ENCODE data around the gene CCDC138. TPM values are rescaled to one million over a fixed set of nuclear protein-coding genes. Genes with fewer than 3 reads are reported as not detected.

CCDC138 gene
- total RNA-seq, 2 experiments from 2014 or later = 21.5 to 28.1 TPM

GRCh38 chr2:108810993-108811957 lies 24.7 kb downstream of the CCDC138 start:
- H2AFZ ChIP-seq (ENCODE audit: low read length) = no peak overlapping the region
- no peak overlapping the region for H3K4me3 ChIP-seq (ENCODE audit: low read depth, low read length, poor library complexity, severe bottlenecking)
- DNase-seq (ENCODE audit: low spot score) = no peak
- no peak overlapping the region for H3K27ac ChIP-seq (ENCODE audit: low read depth, low read length, poor library complexity, severe bottlenecking)
- H3K36me3 ChIP-seq (ENCODE audit: insufficient read depth, low read length) = peaks cover 93% of the 10 kb centered on the region
- peaks cover 38% of the 10 kb centered on the region; the same call in 1 of the 2 replicates for H3K79me2 ChIP-seq (ENCODE audit: insufficient read depth, low read depth, low read length)
- H3K4me2 ChIP-seq (ENCODE audit: low read length) = no peak overlapping the region
- no peaks in the 10 kb centered on the region for H3K9me2 ChIP-seq (ENCODE audit: insufficient read depth, low read length)
- CTCF ChIA-PET (ENCODE audit: unreplicated experiment) = no interaction called here
- no peaks in the 10 kb centered on the region for H4K20me1 ChIP-seq (ENCODE audit: insufficient read depth, low read length)
- H3K4me1 ChIP-seq (ENCODE audit: insufficient read depth, low read length, poor library complexity, severe bottlenecking) = no peaks in the 10 kb centered on the region
- POLR2A ChIA-PET = interaction anchor here (0.6 kb wide), 1 partner anchor 12 kb away, joined by 3 read pairs; no protein-coding TSS in a partner anchor
- peaks cover 28% of the 10 kb centered on the region for H3K9me3 ChIP-seq (ENCODE audit: low read length)
- BruUV-seq (replicated peaks) = no TSS peak
- no peak for TF ChIP-seq EZH2phosphoT487 (IDR thresholded peaks at IDR 0.05; ENCODE audit: borderline replicate concordance, low read depth, low read length)
- TF ChIP-seq CTCF (conservative IDR thresholded peaks at IDR 0.05; ENCODE audit: low read length) = no peak
- intact Hi-C loops (cut with micrococcal nuclease; ENCODE audit: unreplicated experiment) = no loop called here

- Histone ChIP-seq H3K4me2 (ENCODE audit: low read length) (no peak overlapping the region), H3K4me1 (ENCODE audit: insufficient read depth, low read length, poor library complexity, severe bottlenecking) (no peaks in the 10 kb centered on the region), H3K4me3 (ENCODE audit: low read depth, low read length, poor library complexity, severe bottlenecking) (no peak overlapping the region), H3K9me3 (ENCODE audit: low read length) (peaks cover 20% of the 10 kb centered on the region), H3K79me2 (ENCODE audit: insufficient read depth, low read depth, low read length) (peaks cover 31% of the 10 kb centered on the region; the same call in 1 of the 2 replicates), H2AFZ (ENCODE audit: low read length) (no peak overlapping the region), H3K36me3 (ENCODE audit: insufficient read depth, low read length) (peaks cover 93% of the 10 kb centered on the region), H3K27ac (ENCODE audit: low read depth, low read length, poor library complexity, severe bottlenecking) (no peak overlapping the region), H4K20me1 (ENCODE audit: insufficient read depth, low read length) (no peaks in the 10 kb centered on the region), H3K9me2 (ENCODE audit: insufficient read depth, low read length) (no peaks in the 10 kb centered on the region)
- intact Hi-C loops (cut with micrococcal nuclease; ENCODE audit: unreplicated experiment) = no loop called here
- ChIA-PET CTCF (ENCODE audit: unreplicated experiment) (no interaction called here), POLR2A (no interaction called here)
- no TSS peak for BruUV-seq (replicated peaks)
- DNase-seq (ENCODE audit: low spot score) = no peak
- no peak for TF ChIP-seq EZH2phosphoT487 (IDR thresholded peaks at IDR 0.05; ENCODE audit: borderline replicate concordance, low read depth, low read length)
- TF ChIP-seq CTCF (conservative IDR thresholded peaks at IDR 0.05; ENCODE audit: low read length) = no peak
Measured at GRCh38 chr2:108813732-108814131, 27.2 kb downstream of the CCDC138 start.

GRCh38 chr2:108820482-108820881 lies 33.9 kb downstream of the CCDC138 start:
- ChIA-PET CTCF (ENCODE audit: unreplicated experiment) (no interaction called here), POLR2A (no interaction called here)
- TF ChIP-seq CTCF (conservative IDR thresholded peaks at IDR 0.05; ENCODE audit: low read length) = no peak
- no peak for TF ChIP-seq EZH2phosphoT487 (IDR thresholded peaks at IDR 0.05; ENCODE audit: borderline replicate concordance, low read depth, low read length)
- Histone ChIP-seq H3K4me1 (ENCODE audit: insufficient read depth, low read length, poor library complexity, severe bottlenecking) (no peaks in the 10 kb centered on the region), H3K4me2 (ENCODE audit: low read length) (no peak overlapping the region), H3K9me2 (ENCODE audit: insufficient read depth, low read length) (no peaks in the 10 kb centered on the region), H3K79me2 (ENCODE audit: insufficient read depth, low read depth, low read length) (no peaks in the 10 kb centered on the region), H4K20me1 (ENCODE audit: insufficient read depth, low read length) (no peaks in the 10 kb centered on the region), H3K4me3 (ENCODE audit: low read depth, low read length, poor library complexity, severe bottlenecking) (no peak overlapping the region), H3K36me3 (ENCODE audit: insufficient read depth, low read length) (peaks cover 91% of the 10 kb centered on the region), H3K9me3 (ENCODE audit: low read length) (no peaks in the 10 kb centered on the region; the same call in 1 of the 2 replicates), H3K27ac (ENCODE audit: low read depth, low read length, poor library complexity, severe bottlenecking) (no peak overlapping the region), H2AFZ (ENCODE audit: low read length) (no peak overlapping the region)
- intact Hi-C loops (cut with micrococcal nuclease; ENCODE audit: unreplicated experiment) = no loop called here
- DNase-seq (ENCODE audit: low spot score) = no peak
- BruUV-seq (replicated peaks) = no TSS peak
